HG03135 (cell line): ENCODE results near the gene FLYWCH1.

ENCODE experiments used
- ATAC-seq: cut with Tn5 transposase; IDR thresholded peaks from one replicate; pipeline ENCODE4 v1.9.1; 2021; ENCODE audit warnings: mild to moderate bottlenecking, moderate library complexity; ENCODE audit not compliant: unreplicated experiment

FLYWCH1 gene

GRCh38 chr16:2911638-2912329 is at the start of gene FLYWCH1:
Gene FLYWCH1, plus strand, starts transcription at chr16:2911931. Its CDS starts 17,755 bp downstream, at chr16:2929686.
- peak; percentile 93 for ATAC-seq

- ATAC-seq: no peak
Measured at GRCh38 chr16:2865651-2866050, 46.1 kb upstream of the FLYWCH1 start.

GRCh38 chr16:2866431-2866830 is 45.3 kb upstream of the FLYWCH1 start:
- no peak for ATAC-seq

GRCh38 chr16:2867661-2867986 is 44.1 kb upstream of the FLYWCH1 start:
- no peak for ATAC-seq

- ATAC-seq: peak; percentile 91
Measured at GRCh38 chr16:2867987-2868789, 43.5 kb upstream of the FLYWCH1 start.

- ATAC-seq: no peak
Measured at GRCh38 chr16:2871926-2872325, 39.8 kb upstream of the FLYWCH1 start.

GRCh38 chr16:2874032-2874911 is 37.5 kb upstream of the FLYWCH1 start:
- no peak for ATAC-seq

- ATAC-seq: peak; percentile 77
Measured at GRCh38 chr16:2874912-2875362, 36.8 kb upstream of the FLYWCH1 start.

GRCh38 chr16:2879854-2880508 is 31.8 kb upstream of the FLYWCH1 start:
- no peak for ATAC-seq

- ATAC-seq: peak; percentile 7
Measured at GRCh38 chr16:2881783-2882649, 29.7 kb upstream of the FLYWCH1 start.

- ATAC-seq: peak; percentile 89
Measured at GRCh38 chr16:2882650-2883457, 28.9 kb upstream of the FLYWCH1 start, which contains the start of gene FLYWCH2. Gene FLYWCH2, plus strand, starts transcription at chr16:2883215. Its CDS starts 13,235 bp downstream, at chr16:2896450.

GRCh38 chr16:2883458-2883908 is 28.2 kb upstream of the FLYWCH1 start:
- ATAC-seq: peak; percentile 4

- ATAC-seq: no peak
Measured at GRCh38 chr16:2884041-2884451, 27.7 kb upstream of the FLYWCH1 start.

GRCh38 chr16:2894231-2894630 is 17.5 kb upstream of the FLYWCH1 start:
- no peak for ATAC-seq

- no peak for ATAC-seq
Measured at GRCh38 chr16:2895813-2896212, 15.9 kb upstream of the FLYWCH1 start.

GRCh38 chr16:2896480-2897010 is 15.2 kb upstream of the FLYWCH1 start:
- no peak for ATAC-seq

- peak; percentile 63 for ATAC-seq
Measured at GRCh38 chr16:2897110-2897509, 14.6 kb upstream of the FLYWCH1 start.

- no peak for ATAC-seq
Measured at GRCh38 chr16:2898831-2899563, 12.7 kb upstream of the FLYWCH1 start.
